ENCODE results near the gene CLDN17.

CLDN17 gene

DNA sequence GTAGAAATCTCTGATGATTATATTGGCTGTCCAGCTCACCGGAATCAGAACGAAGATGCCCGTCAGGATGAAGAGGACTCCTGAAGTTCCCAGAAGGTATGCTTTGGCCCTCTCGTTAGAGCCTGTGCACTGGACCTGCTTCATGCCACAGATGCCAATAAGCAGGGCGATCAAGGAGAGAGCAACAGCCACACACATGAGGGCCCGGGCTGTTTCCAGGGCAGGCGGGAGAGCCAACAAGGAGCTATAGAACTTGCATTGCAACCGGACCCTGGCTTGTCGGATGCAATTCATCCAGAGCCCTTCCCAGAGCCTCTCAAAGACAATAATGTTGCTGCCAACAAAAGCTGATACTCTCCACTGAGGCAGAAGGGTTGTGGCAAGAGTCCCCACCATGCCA lies 434 bp downstream of the CLDN17 start:
- Histone ChIP-seq H3K27ac (ENCODE audit: low read length) (no peak overlapping the region), H3K79me2 (ENCODE audit: insufficient read depth, low read length) (no peaks in the 10 kb centered on the region), H3K9ac (ENCODE audit: low read depth, low read length) (no peak overlapping the region), H2AFZ (ENCODE audit: low read depth, low read length) (no peak overlapping the region), H3K4me1 (ENCODE audit: insufficient read depth, low read length) (no peaks in the 10 kb centered on the region), H3K4me3 (ENCODE audit: low read depth in 1 of 2, low read length in 2 of 2) (no peak overlapping the region), H3K9me3 (ENCODE audit: insufficient read depth, low read length, severe bottlenecking) (no peaks in the 10 kb centered on the region), H3K27me3 (ENCODE audit: insufficient read depth, low read length, poor library complexity) (no peaks in the 10 kb centered on the region), H3K4me2 (ENCODE audit: insufficient read depth, low read length) (no peak overlapping the region), H3K36me3 (ENCODE audit: insufficient read depth, low read length) (no peaks in the 10 kb centered on the region), H4K20me1 (ENCODE audit: insufficient read depth, low read length) (no peaks in the 10 kb centered on the region; the same call in 1 of the 2 replicates)
- TF ChIP-seq EZH2 (IDR thresholded peaks at IDR 0.05; ENCODE audit: borderline replicate concordance, low read depth, low read length, severe bottlenecking): no peak
- TF ChIP-seq, protein P1, sequence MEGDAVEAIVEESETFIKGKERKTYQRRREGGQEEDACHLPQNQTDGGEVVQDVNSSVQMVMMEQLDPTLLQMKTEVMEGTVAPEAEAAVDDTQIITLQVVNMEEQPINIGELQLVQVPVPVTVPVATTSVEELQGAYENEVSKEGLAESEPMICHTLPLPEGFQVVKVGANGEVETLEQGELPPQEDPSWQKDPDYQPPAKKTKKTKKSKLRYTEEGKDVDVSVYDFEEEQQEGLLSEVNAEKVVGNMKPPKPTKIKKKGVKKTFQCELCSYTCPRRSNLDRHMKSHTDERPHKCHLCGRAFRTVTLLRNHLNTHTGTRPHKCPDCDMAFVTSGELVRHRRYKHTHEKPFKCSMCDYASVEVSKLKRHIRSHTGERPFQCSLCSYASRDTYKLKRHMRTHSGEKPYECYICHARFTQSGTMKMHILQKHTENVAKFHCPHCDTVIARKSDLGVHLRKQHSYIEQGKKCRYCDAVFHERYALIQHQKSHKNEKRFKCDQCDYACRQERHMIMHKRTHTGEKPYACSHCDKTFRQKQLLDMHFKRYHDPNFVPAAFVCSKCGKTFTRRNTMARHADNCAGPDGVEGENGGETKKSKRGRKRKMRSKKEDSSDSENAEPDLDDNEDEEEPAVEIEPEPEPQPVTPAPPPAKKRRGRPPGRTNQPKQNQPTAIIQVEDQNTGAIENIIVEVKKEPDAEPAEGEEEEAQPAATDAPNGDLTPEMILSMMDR (IDR thresholded peaks at IDR 0.05; ENCODE audit: borderline replicate concordance, extremely low read depth, low read length, poor library complexity, severe bottlenecking): no peak
- ATAC-seq (ENCODE audit: insufficient read depth, low read depth) (no peak), DNase-seq (no peak)

DNA sequence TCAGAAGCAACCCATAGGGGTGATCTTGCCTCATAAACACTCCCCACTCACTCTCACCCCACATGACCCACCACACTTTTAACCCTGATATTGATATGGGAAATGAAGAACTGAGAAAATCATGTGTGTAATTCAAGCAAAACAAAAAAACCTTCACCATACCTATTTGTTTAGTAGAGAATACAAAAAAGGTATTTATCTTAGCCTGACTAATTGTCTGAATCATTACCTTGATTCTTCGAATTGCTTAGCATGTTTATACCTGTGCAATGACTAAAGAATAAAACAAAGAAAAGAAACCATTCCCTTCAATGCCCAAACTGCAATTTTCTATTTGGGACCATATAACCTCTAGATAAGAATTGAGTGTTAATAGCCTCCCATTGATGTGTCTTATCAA lies 1.8 kb downstream of the CLDN17 start:
- TF ChIP-seq, protein P1 (IDR thresholded peaks at IDR 0.05; ENCODE audit: borderline replicate concordance, extremely low read depth, low read length, poor library complexity, severe bottlenecking): no peak
- no peak for TF ChIP-seq EZH2 (IDR thresholded peaks at IDR 0.05; ENCODE audit: borderline replicate concordance, low read depth, low read length, severe bottlenecking)
- Histone ChIP-seq H3K79me2 (ENCODE audit: insufficient read depth, low read length) (no peaks in the 10 kb centered on the region), H3K4me3 (ENCODE audit: low read depth in 1 of 2, low read length in 2 of 2) (no peak overlapping the region), H3K4me2 (ENCODE audit: insufficient read depth, low read length) (no peak overlapping the region), H2AFZ (ENCODE audit: low read depth, low read length) (no peak overlapping the region), H3K27ac (ENCODE audit: low read length) (no peak overlapping the region), H3K27me3 (ENCODE audit: insufficient read depth, low read length, poor library complexity) (no peaks in the 10 kb centered on the region), H3K9ac (ENCODE audit: low read depth, low read length) (no peak overlapping the region), H3K9me3 (ENCODE audit: insufficient read depth, low read length, severe bottlenecking) (no peaks in the 10 kb centered on the region), H3K4me1 (ENCODE audit: insufficient read depth, low read length) (no peaks in the 10 kb centered on the region), H3K36me3 (ENCODE audit: insufficient read depth, low read length) (no peaks in the 10 kb centered on the region), H4K20me1 (ENCODE audit: insufficient read depth, low read length) (no peaks in the 10 kb centered on the region; the same call in 1 of the 2 replicates)
- DNase-seq (no peak), ATAC-seq (ENCODE audit: insufficient read depth, low read depth) (no peak)

DNA sequence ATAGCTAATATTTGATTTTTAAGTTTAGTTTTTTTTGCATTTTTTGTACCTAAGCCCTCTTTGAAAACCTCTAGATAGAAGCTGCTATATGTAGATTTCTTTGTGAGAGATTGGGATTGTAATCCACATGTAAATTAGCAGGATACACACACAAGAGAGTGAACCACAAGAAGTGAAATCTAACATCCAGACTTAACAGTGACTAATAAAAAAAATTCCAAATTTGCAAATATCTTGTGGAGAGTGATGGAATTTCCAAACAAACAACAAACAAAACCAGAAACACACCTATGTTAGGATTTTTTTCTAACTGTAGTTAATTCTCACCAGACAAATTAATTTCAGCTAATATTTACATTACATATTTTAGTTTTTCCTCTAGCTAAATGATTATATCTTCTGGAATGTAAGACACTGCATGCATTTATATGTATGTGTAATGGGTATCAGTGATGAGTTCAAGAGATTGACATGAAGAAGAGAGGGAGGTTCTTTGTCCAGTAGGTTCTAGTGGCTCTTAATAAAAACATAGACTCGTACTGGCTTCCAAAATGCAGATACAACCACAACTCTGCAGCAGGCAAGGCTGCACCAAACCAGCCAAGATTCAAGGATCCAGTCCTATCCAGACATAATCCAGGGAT lies 12.8 kb downstream of the CLDN17 start:
- TF ChIP-seq, protein P1 (IDR thresholded peaks at IDR 0.05; ENCODE audit: borderline replicate concordance, extremely low read depth, low read length, poor library complexity, severe bottlenecking): no peak
- DNase-seq (no peak), ATAC-seq (ENCODE audit: insufficient read depth, low read depth) (no peak)
- Histone ChIP-seq H3K27ac (ENCODE audit: low read length) (no peak overlapping the region), H3K4me1 (ENCODE audit: insufficient read depth, low read length) (no peaks in the 10 kb centered on the region), H3K27me3 (ENCODE audit: insufficient read depth, low read length, poor library complexity) (no peaks in the 10 kb centered on the region), H3K4me3 (ENCODE audit: low read depth in 1 of 2, low read length in 2 of 2) (no peak overlapping the region), H3K79me2 (ENCODE audit: insufficient read depth, low read length) (no peaks in the 10 kb centered on the region), H3K9ac (ENCODE audit: low read depth, low read length) (no peak overlapping the region), H2AFZ (ENCODE audit: low read depth, low read length) (no peak overlapping the region), H4K20me1 (ENCODE audit: insufficient read depth, low read length) (no peaks in the 10 kb centered on the region), H3K4me2 (ENCODE audit: insufficient read depth, low read length) (no peak overlapping the region), H3K36me3 (ENCODE audit: insufficient read depth, low read length) (no peaks in the 10 kb centered on the region), H3K9me3 (ENCODE audit: insufficient read depth, low read length, severe bottlenecking) (no peaks in the 10 kb centered on the region)
